ENCODE results near the gene DGCR2. TPM values are rescaled to one million over a fixed set of nuclear protein-coding genes. Genes with fewer than 3 reads are reported as not detected.

Gene DGCR2
- polyA plus RNA-seq, 1 donor from 2014 or later = 67.1 TPM

DNA sequence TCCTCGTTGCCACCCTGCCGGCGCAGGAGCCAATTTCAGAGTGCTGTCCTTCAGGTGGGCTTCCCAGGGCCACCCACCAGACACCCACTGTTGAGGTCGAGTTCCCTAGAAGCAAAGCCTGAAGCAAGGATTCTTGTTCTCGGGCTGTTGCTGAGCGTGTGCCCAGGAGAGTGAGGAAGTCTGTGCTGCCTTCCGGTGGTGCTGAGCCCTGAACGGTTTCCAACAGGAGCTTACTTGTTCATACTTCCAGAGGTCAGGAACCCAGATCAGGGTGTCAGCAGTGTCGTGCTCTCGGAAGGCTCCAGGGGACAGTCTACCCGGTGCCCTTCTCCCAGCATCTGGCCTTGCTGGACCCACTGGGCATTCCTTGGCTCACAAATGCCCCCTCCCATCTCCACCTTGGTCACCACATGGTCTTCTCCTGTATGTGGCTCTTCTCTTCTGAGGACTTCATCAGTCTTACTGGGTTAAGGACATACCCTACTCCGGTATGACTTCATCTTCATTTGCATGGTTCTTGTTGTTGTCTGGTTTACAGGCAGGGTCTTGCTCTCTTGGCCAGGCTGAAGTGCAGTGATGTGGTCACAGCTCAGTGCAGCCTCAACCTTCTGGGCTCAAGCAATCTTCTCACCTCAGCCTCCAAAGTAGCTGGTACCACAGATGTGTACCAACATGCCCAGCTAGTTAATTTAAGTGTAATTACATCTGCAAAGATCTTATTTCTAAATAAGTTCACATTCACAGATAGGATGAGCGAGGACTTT lies 45.1 kb upstream of the DGCR2 start:
- no peak overlapping the region for H3K4me2 ChIP-seq (ENCODE audit: low read length)
- no peaks in the 10 kb centered on the region for H3K36me3 ChIP-seq (ENCODE audit: insufficient read depth, low read length)
- H3K4me3 ChIP-seq (ENCODE audit: low read length) = no peak overlapping the region
- no peaks in the 10 kb centered on the region for H3K9me3 ChIP-seq (ENCODE audit: low read length)
- no peaks in the 10 kb centered on the region for H3F3A ChIP-seq (ENCODE audit: insufficient read depth, low read length, poor library complexity, severe bottlenecking)
- no peaks in the 10 kb centered on the region for H4K20me1 ChIP-seq (ENCODE audit: insufficient read depth)
- no peaks in the 10 kb centered on the region for H3K9me2 ChIP-seq (ENCODE audit: insufficient read depth, low read length)
- no peak overlapping the region for H3K27ac ChIP-seq (ENCODE audit: low read length)
- H2AFZ ChIP-seq (ENCODE audit: low read depth, low read length) = no peak overlapping the region
- no peak for TF ChIP-seq EP300 (conservative IDR thresholded peaks at IDR 0.05; ENCODE audit: poor library complexity, severe bottlenecking)
- TF ChIP-seq MXI1 (conservative IDR thresholded peaks at IDR 0.05; ENCODE audit: poor library complexity, severe bottlenecking) = no peak
- TF ChIP-seq POLR2AphosphoS5 (IDR thresholded peaks at IDR 0.05) = no peak
- no peak for TF ChIP-seq TAF1 (IDR thresholded peaks at IDR 0.05; ENCODE audit: low read depth)
- TF ChIP-seq, protein P1, sequence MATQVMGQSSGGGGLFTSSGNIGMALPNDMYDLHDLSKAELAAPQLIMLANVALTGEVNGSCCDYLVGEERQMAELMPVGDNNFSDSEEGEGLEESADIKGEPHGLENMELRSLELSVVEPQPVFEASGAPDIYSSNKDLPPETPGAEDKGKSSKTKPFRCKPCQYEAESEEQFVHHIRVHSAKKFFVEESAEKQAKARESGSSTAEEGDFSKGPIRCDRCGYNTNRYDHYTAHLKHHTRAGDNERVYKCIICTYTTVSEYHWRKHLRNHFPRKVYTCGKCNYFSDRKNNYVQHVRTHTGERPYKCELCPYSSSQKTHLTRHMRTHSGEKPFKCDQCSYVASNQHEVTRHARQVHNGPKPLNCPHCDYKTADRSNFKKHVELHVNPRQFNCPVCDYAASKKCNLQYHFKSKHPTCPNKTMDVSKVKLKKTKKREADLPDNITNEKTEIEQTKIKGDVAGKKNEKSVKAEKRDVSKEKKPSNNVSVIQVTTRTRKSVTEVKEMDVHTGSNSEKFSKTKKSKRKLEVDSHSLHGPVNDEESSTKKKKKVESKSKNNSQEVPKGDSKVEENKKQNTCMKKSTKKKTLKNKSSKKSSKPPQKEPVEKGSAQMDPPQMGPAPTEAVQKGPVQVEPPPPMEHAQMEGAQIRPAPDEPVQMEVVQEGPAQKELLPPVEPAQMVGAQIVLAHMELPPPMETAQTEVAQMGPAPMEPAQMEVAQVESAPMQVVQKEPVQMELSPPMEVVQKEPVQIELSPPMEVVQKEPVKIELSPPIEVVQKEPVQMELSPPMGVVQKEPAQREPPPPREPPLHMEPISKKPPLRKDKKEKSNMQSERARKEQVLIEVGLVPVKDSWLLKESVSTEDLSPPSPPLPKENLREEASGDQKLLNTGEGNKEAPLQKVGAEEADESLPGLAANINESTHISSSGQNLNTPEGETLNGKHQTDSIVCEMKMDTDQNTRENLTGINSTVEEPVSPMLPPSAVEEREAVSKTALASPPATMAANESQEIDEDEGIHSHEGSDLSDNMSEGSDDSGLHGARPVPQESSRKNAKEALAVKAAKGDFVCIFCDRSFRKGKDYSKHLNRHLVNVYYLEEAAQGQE (IDR thresholded peaks at IDR 0.05; ENCODE audit: borderline replicate concordance) = no peak
- no peak for TF ChIP-seq EZH2 (IDR thresholded peaks at IDR 0.05; ENCODE audit: borderline replicate concordance, insufficient read depth, low read length, poor library complexity, severe bottlenecking)
- TF ChIP-seq, protein P2, sequence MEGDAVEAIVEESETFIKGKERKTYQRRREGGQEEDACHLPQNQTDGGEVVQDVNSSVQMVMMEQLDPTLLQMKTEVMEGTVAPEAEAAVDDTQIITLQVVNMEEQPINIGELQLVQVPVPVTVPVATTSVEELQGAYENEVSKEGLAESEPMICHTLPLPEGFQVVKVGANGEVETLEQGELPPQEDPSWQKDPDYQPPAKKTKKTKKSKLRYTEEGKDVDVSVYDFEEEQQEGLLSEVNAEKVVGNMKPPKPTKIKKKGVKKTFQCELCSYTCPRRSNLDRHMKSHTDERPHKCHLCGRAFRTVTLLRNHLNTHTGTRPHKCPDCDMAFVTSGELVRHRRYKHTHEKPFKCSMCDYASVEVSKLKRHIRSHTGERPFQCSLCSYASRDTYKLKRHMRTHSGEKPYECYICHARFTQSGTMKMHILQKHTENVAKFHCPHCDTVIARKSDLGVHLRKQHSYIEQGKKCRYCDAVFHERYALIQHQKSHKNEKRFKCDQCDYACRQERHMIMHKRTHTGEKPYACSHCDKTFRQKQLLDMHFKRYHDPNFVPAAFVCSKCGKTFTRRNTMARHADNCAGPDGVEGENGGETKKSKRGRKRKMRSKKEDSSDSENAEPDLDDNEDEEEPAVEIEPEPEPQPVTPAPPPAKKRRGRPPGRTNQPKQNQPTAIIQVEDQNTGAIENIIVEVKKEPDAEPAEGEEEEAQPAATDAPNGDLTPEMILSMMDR (IDR thresholded peaks at IDR 0.05; ENCODE audit: poor library complexity, severe bottlenecking) = no peak
- TF ChIP-seq RAD21 (conservative IDR thresholded peaks at IDR 0.05) = no peak
- no peak for TF ChIP-seq SMC3 (conservative IDR thresholded peaks at IDR 0.05; ENCODE audit: poor library complexity)
- H3K9ac ChIP-seq (ENCODE audit: low read length) = no peak overlapping the region
- peaks cover 7% of the 10 kb centered on the region for H3K79me2 ChIP-seq (replicated peaks; ENCODE audit: insufficient read depth, low read length)
- peaks cover 38% of the 10 kb centered on the region for H3K27me3 ChIP-seq (ENCODE audit: insufficient read depth, low read depth, low read length)

DNA sequence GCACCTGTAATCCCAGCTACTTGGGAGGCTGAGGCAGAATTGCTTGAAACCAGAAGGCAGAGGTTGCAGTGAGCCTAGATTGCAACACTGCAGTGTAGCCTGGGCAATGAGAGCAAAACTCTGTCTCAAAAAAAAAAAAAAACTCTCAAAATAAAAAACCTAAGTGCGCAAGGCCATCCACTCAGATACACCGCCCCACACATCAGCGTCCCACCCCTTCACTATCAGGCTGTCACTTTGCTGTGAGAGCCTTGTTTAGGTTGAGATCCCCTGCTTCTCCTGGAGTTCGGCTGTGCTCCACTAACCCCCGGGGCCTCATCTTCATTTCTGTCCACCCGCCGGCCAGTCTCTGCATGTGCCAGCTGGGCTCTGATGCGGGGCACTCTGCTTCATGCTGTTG lies 44.2 kb upstream of the DGCR2 start:
- Histone ChIP-seq H4K20me1 (ENCODE audit: insufficient read depth) (no peaks in the 10 kb centered on the region), H3K9me2 (ENCODE audit: insufficient read depth, low read length) (no peaks in the 10 kb centered on the region), H3K27ac (ENCODE audit: low read length) (no peak overlapping the region), H3K27me3 (ENCODE audit: insufficient read depth, low read depth, low read length) (peaks cover 38% of the 10 kb centered on the region), H3F3A (ENCODE audit: insufficient read depth, low read length, poor library complexity, severe bottlenecking) (no peaks in the 10 kb centered on the region), H2AFZ (ENCODE audit: low read depth, low read length) (no peak overlapping the region), H3K4me2 (ENCODE audit: low read length) (no peak overlapping the region), H3K9ac (ENCODE audit: low read length) (no peak overlapping the region), H3K9me3 (ENCODE audit: low read length) (no peaks in the 10 kb centered on the region), H3K79me2 (replicated peaks; ENCODE audit: insufficient read depth, low read length) (no peaks in the 10 kb centered on the region), H3K4me3 (ENCODE audit: low read length) (no peak overlapping the region), H3K36me3 (ENCODE audit: insufficient read depth, low read length) (no peaks in the 10 kb centered on the region)
- no peak for TF ChIP-seq EP300 (conservative IDR thresholded peaks at IDR 0.05; ENCODE audit: poor library complexity, severe bottlenecking)
- TF ChIP-seq EZH2 (IDR thresholded peaks at IDR 0.05; ENCODE audit: borderline replicate concordance, insufficient read depth, low read length, poor library complexity, severe bottlenecking) = no peak
- TF ChIP-seq RAD21 (conservative IDR thresholded peaks at IDR 0.05) = no peak
- no peak for TF ChIP-seq MXI1 (conservative IDR thresholded peaks at IDR 0.05; ENCODE audit: poor library complexity, severe bottlenecking)
- TF ChIP-seq POLR2AphosphoS5 (IDR thresholded peaks at IDR 0.05) = no peak
- TF ChIP-seq TAF1 (IDR thresholded peaks at IDR 0.05; ENCODE audit: low read depth) = no peak
- TF ChIP-seq, protein P2 (IDR thresholded peaks at IDR 0.05; ENCODE audit: poor library complexity, severe bottlenecking) = no peak
- TF ChIP-seq, protein P1 (IDR thresholded peaks at IDR 0.05; ENCODE audit: borderline replicate concordance) = no peak
- no peak for TF ChIP-seq SMC3 (conservative IDR thresholded peaks at IDR 0.05; ENCODE audit: poor library complexity)
